Inflammatory macrophage treated with lipopolysaccharide for 4 hours (primary cell): ENCODE measurements around the gene LRRC18.

ENCODE experiments used
- DNase-seq: peaks from one replicate; pipeline ENCODE4 v3.0.0-alpha.2; 2020

Gene LRRC18

DNA sequence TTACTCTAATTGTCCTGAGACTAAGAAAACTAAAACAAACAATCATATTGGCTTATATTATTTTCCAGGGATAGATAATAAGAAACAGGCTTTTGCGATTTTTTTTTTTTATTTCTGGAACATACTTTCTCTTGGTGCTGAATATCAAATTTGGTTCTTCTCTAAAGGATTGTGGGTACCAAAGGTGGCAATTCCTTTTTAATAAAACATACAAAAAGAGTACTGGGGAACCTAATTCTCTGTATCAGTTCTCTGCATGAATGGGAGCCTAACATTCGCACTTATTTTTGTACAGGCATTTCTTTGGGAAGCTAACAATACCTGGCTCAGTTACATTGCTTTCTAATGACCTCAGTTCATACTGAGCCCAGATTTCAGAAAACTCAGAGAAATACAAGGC, 32.8 kb downstream of the LRRC18 start:
- no peak for DNase-seq

- no peak for DNase-seq
Measured at GRCh38 chr10:48905311-48905710, 34.3 kb downstream of the LRRC18 start.

- no peak for DNase-seq
Measured at GRCh38 chr10:48904861-48905260, 34.8 kb downstream of the LRRC18 start.

DNA sequence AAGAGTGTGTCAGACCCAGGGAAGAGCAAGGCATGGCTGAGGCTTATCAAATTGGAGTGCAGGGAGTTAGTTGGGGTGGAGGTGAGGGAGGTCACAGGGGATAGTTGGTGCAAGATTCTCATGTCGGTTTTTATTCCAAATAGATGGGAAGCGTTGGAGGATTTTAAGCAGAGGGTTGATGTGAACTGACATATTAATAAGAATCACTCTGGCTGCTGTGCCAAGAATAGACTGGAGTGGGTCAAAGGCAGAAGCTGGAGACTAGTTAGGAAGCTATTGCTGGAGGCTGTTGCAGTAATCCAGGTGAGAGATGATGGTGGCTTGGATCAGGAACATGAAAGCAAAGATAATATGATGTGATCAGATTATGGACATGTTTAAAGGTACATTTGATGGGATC, 36.5 kb downstream of the LRRC18 start:
- no peak for DNase-seq

- no peak for DNase-seq
Measured at GRCh38 chr10:48902096-48902495, 37.5 kb downstream of the LRRC18 start.

DNA sequence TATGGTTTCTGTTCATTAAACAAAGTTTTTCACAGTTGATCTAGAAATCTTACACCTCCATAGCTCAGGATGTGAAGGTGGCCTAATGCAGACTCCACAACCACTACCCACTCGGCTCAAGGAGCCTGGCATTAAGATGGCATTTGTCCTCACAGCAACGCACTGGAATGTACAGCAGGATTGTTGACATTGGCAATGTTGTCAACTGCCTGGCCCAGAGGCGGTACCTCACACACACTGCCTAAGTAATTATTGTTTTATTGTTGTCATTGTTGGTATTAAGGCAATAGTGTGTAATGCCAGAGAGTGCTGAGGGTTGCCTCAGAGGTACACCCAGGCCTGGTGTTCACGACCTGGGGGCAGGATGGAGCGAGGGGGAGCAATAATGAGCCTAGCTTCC, 38.3 kb downstream of the LRRC18 start:
- no peak for DNase-seq

DNA sequence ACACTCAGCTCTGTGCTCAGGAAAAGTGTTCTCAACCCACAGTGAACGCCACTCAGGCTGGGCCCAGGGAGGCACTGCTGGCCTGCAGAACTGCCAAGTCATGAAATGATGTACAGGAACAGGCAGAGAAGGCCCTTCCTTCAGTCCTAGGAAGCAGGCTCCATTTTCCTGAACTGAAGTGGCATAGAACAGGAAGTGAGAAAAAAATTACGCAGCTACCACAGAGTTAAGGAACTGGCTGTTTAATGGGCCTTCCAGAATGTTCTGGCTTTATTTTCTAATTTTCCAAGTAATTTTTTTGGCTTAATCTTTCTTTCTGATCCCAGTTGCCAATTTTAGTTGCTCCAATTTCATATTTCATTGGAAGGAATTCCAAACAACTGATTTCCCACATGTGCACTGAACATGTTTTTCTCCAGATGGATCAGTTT, 39.3 kb downstream of the LRRC18 start:
- DNase-seq = peak; percentile 75

GRCh38 chr10:48899781-48900180, 39.9 kb downstream of the LRRC18 start:
- no peak for DNase-seq

DNA sequence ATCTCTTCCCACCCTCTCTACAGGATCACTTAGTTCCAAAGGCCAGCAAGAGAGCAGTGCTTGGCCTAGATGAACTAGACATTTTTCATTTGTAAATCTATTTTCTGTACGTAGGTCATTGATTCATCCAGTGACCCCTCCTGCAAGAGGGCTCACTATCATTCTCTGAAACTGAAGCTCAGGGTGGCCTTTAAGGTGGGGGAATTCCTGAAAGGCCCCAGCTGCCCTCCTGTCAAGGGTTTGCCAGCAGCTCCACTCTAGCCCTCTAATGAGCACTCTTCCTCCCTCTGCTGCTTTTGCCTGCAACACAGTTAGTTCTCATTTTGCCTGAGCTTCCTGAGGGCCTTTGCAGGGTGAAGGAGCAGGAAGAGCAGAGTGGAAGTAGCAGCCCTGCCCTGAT, 41.2 kb downstream of the LRRC18 start:
- no peak for DNase-seq

GRCh38 chr10:48897441-48897790, 42.2 kb downstream of the LRRC18 start:
- DNase-seq = no peak

- no peak for DNase-seq
Measured at GRCh38 chr10:48896756-48897440, 42.7 kb downstream of the LRRC18 start.

DNA sequence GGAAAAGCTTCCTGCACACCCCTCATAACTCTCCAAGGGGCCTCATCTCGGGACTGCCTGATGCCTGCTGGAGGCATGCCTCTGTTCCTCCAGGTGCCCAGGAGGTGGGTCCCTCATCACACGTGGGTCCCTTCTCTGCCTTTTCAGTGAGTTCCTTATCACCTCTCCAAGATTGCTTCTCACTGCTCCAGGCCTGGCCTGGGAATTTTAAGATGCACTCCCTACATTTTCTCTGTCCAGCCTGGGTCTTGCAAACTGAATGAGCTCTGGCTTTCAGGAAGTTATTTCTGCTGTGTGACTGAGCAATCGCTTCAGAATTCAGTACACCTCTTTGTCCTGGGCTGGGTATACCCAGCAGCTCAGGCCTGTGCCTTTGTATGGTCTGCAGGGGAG, 43.8 kb downstream of the LRRC18 start:
- no peak for DNase-seq

GRCh38 chr10:48894911-48895802, 44.5 kb downstream of the LRRC18 start:
- no peak for DNase-seq

- no peak for DNase-seq
Measured at GRCh38 chr10:48890888-48891850, 48.5 kb downstream of the LRRC18 start.

- no peak for DNase-seq
Measured at GRCh38 chr10:48887982-48888381, 51.7 kb downstream of the LRRC18 start.

GRCh38 chr10:48885376-48885775, 54.3 kb downstream of the LRRC18 start:
- DNase-seq = no peak

DNA sequence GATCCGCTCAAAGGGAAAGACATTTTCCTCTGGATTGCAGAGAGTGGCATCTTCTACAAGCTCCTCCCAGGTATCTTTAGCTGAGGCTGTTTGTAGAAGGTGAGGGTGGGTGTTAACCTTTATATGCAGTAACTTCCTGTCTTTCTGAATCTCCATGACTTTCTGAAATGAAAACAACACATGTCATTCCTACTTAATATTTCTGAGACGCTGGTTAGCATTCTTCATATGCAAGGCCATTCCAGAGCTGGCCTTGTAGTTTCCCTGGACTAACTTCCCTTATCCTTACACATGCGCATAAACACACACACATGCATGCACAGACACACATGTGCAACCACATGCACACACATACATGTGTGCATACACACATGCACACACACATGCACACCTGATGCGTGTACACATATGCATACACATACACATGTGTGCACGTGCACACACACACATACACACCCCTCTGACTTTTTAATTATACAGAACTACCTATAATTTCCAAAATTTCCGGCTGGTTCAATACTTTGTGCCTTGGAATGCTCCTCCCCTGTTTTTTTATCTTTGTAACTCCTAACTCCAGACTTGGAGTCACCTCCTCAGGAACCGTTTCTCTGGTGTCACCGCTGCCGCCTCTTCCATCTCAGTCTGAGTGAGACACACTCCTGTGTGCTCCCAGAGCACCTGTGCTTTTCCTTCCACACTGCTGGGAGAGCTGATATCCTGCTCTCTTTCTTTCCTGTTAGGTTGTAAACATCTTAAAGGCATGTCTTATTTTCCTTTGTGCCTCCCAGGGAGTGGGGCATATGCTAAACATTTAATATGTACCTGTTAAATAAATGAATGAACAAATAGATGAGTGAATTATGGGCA, 55.2 kb downstream of the LRRC18 start:
- no peak for DNase-seq

GRCh38 chr10:48883701-48884100, 55.9 kb downstream of the LRRC18 start:
- no peak for DNase-seq

GRCh38 chr10:48882881-48883280, 56.8 kb downstream of the LRRC18 start:
- no peak for DNase-seq

GRCh38 chr10:48881937-48882336, 57.7 kb downstream of the LRRC18 start:
- no peak for DNase-seq

- DNase-seq = no peak
Measured at GRCh38 chr10:48880016-48880705, 59.5 kb downstream of the LRRC18 start.

DNA sequence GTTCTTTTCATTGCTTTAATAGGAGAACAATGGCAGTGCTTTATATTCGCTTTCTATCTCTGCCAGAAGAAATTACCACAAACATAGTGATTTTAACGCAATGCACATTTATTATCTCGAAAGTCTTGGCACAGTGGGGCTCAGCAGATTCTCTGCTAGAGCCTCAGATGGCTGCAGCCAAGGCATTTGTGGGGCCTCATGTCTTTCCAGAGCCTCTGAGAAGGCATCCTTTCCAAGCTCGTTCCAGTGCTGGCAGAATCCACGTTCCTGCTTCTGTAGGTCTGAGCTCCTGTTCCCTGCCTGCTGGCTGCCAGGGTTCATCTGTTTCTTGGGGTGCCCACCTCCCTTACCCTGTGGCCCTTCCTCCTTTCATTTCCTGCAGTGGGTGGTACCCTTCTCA, 60.2 kb downstream of the LRRC18 start:
- no peak for DNase-seq
